Activated CD4-positive, alpha-beta memory T cell treated with anti-CD3 and anti-CD28 coated beads, Interleukin-2, amount 10 ng/mL, durations not matched to agents 7 days and 5 days (primary cell): Measurements from ENCODE around the gene CLTC. TPM values are rescaled to one million over a fixed set of nuclear protein-coding genes. Genes with fewer than 3 reads are reported as not detected.
A peak's percentile ranks its signal among the peaks of the same experiment; 100 is the strongest.

Experiments
- CTCF ChIA-PET: fragments of 350-600 bp; sonication (Branson Sonifier 250); formaldehyde crosslinking; loops from one replicate; lab custom pipeline; 2021; ENCODE audit warnings: antibody characterized with exemption, inconsistent platforms; lab: Charles Lee
- POLR2A ChIA-PET: fragments of 350-600 bp; sonication (Branson Sonifier 250); formaldehyde crosslinking; loops from one replicate; lab custom pipeline; 2021; ENCODE audit warnings: antibody characterized with exemption; lab: Charles Lee
- DNase-seq: peaks from one replicate; pipeline ENCODE4 v3.0.0-alpha.2; 2020
- H3K27ac Mint-ChIP-seq: one replicate; pipeline ENCODE4 v1.8.0; 2021; ENCODE audit warnings: mild to moderate bottlenecking, mixed read lengths
- H3K27me3 Mint-ChIP-seq: one replicate; pipeline ENCODE4 v1.8.0; 2021; ENCODE audit warnings: mixed read lengths
- H3K36me3 Mint-ChIP-seq: one replicate; pipeline ENCODE4 v1.8.0; 2021; ENCODE audit warnings: low read depth, mixed read lengths
- H3K4me1 Mint-ChIP-seq: one replicate; pipeline ENCODE4 v1.8.0; 2021; ENCODE audit warnings: mixed read lengths
- H3K4me3 Mint-ChIP-seq: one replicate; pipeline ENCODE4 v1.8.0; 2021; ENCODE audit warnings: mild to moderate bottlenecking, mixed read lengths
- H3K9me3 Mint-ChIP-seq: one replicate; pipeline ENCODE4 v1.8.0; 2021; ENCODE audit warnings: mixed read lengths
- total RNA-seq, 2 experiments: library from RNA; stranded (reverse); gene quantifications; one replicate each; pipeline ENCODE4 v1.2.3, GENCODE V29; 2021

The CLTC gene
- total RNA-seq, 2 experiments from 2014 or later = 156 to 163 TPM

GRCh38 chr17:59688496-59688895 lies 68.8 kb downstream of the CLTC start:
- H3K27ac Mint-ChIP-seq = no peak overlapping the region
- no peak for DNase-seq
- no peaks in the 10 kb centered on the region for H3K9me3 Mint-ChIP-seq
- ChIA-PET CTCF (interaction anchor here (0.5 to 0.6 kb wide), 2 partner anchors 81 to 245 kb away, joined by 3 to 7 read pairs; no protein-coding TSS in a partner anchor), POLR2A (interaction anchor here (1.5 kb wide), 1 partner anchor 19 kb away, joined by 8 read pairs; the partner anchor contains the start of genes PTRH2 and VMP1)
- H3K4me1 Mint-ChIP-seq = peaks cover 7% of the 10 kb centered on the region
- no peaks in the 10 kb centered on the region for H3K27me3 Mint-ChIP-seq
- peaks cover 79% of the 10 kb centered on the region for H3K36me3 Mint-ChIP-seq
- no peak overlapping the region for H3K4me3 Mint-ChIP-seq

DNA sequence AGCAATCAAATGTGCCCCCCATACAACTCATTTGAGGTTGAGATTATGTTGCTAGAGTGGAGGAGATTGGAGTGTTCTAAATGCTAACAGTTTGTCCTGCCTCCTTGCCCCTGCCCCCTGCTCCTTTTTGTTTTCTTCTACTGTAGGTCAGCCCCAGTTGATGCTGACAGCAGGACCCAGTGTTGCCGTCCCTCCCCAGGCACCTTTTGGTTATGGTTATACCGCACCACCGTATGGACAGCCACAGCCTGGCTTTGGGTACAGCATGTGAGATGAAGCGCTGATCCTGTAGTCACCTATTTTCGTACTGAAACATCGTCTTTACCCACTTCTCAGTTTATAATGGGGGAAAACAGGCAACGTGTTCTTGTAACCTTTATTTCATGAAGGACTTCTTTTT lies 73.9 kb downstream of the CLTC start:
- H3K27me3 Mint-ChIP-seq = no peaks in the 10 kb centered on the region
- no peak overlapping the region for H3K27ac Mint-ChIP-seq
- peaks cover 76% of the 10 kb centered on the region for H3K36me3 Mint-ChIP-seq
- H3K9me3 Mint-ChIP-seq = no peaks in the 10 kb centered on the region
- peaks cover 31% of the 10 kb centered on the region for H3K4me1 Mint-ChIP-seq
- no peak for DNase-seq
- POLR2A ChIA-PET = no interaction called here
- H3K4me3 Mint-ChIP-seq = no peak overlapping the region
- CTCF ChIA-PET = no interaction called here

DNA sequence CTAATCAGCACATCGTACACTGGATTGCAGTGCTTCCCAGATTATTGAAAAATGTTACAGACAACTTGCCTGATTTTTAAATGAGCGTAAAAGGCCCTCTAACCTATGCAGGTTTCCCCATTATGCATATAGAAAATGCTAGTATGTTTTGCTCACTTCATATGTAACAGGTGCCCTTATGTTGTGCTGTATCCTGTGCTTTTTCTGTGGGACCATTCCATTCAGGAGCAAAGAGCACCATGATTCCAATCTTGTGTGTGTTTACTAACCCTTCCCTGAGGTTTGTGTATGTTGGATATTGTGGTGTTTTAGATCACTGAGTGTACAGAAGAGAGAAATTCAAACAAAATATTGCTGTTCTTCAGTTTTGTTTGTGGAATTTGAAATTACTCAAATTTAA lies 74.6 kb downstream of the CLTC start:
- CTCF ChIA-PET = no interaction called here
- H3K4me1 Mint-ChIP-seq = peaks cover 34% of the 10 kb centered on the region
- H3K9me3 Mint-ChIP-seq = no peaks in the 10 kb centered on the region
- POLR2A ChIA-PET = no interaction called here
- peaks cover 79% of the 10 kb centered on the region for H3K36me3 Mint-ChIP-seq
- H3K27me3 Mint-ChIP-seq = no peaks in the 10 kb centered on the region
- no peak for DNase-seq
- no peak overlapping the region for H3K4me3 Mint-ChIP-seq
- no peak overlapping the region for H3K27ac Mint-ChIP-seq

- no peak for DNase-seq
- POLR2A ChIA-PET = no interaction called here
- H3K27me3 Mint-ChIP-seq = no peaks in the 10 kb centered on the region
- no peaks in the 10 kb centered on the region for H3K9me3 Mint-ChIP-seq
- H3K4me3 Mint-ChIP-seq = no peak overlapping the region
- CTCF ChIA-PET = no interaction called here
- H3K4me1 Mint-ChIP-seq = peaks cover 49% of the 10 kb centered on the region
- peaks cover 74% of the 10 kb centered on the region for H3K36me3 Mint-ChIP-seq
- no peak overlapping the region for H3K27ac Mint-ChIP-seq
Measured at GRCh38 chr17:59695945-59696681, 76.4 kb downstream of the CLTC start.

DNA sequence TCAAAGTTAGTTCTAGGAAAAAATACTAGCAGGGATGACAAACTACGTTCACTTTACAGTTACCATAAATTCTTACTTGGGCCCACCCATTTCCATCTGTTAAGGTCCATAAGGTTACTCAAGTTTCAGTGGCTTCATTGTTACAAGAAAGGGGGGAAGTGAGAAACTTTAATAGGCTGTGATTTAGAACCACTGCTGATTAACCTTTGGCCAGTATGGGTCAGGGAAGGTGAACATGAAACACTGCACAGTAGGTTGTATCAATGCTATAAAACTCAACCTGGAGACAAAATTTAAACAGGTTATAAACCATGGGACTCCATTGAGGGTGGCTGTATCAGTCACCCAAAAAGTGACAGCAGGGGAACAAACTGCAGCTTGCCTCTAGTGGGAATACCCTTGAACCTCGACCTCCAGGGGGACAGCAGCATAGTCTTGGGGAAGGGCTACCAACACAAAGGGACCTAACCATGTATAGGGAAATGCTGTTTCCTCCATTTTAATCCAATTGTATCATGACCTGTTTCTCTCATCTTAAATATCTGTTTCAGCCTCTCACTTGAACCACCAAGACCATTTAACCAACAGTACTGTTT lies 77.1 kb downstream of the CLTC start:
- no peaks in the 10 kb centered on the region for H3K9me3 Mint-ChIP-seq
- H3K4me1 Mint-ChIP-seq = peaks cover 50% of the 10 kb centered on the region
- CTCF ChIA-PET = no interaction called here
- POLR2A ChIA-PET = no interaction called here
- no peaks in the 10 kb centered on the region for H3K27me3 Mint-ChIP-seq
- peaks cover 70% of the 10 kb centered on the region for H3K36me3 Mint-ChIP-seq
- H3K27ac Mint-ChIP-seq = no peak overlapping the region
- H3K4me3 Mint-ChIP-seq = no peak overlapping the region
- DNase-seq = no peak

GRCh38 chr17:59698143-59698542 lies 78.4 kb downstream of the CLTC start:
- no peaks in the 10 kb centered on the region for H3K27me3 Mint-ChIP-seq
- ChIA-PET CTCF (no interaction called here), POLR2A (interaction anchor here (1.5 kb wide), 1 partner anchor 9 kb away, joined by 4 read pairs; the partner anchor contains the start of genes PTRH2 and VMP1)
- DNase-seq = no peak
- H3K4me1 Mint-ChIP-seq = peaks cover 59% of the 10 kb centered on the region
- H3K9me3 Mint-ChIP-seq = no peaks in the 10 kb centered on the region
- H3K27ac Mint-ChIP-seq = peak overlapping the region; percentile 4
- H3K4me3 Mint-ChIP-seq = no peak overlapping the region
- H3K36me3 Mint-ChIP-seq = peaks cover 63% of the 10 kb centered on the region

GRCh38 chr17:59699218-59699617 lies 79.5 kb downstream of the CLTC start:
- no peak overlapping the region for H3K4me3 Mint-ChIP-seq
- no peak overlapping the region for H3K27ac Mint-ChIP-seq
- no peak for DNase-seq
- H3K27me3 Mint-ChIP-seq = no peaks in the 10 kb centered on the region
- CTCF ChIA-PET = no interaction called here
- H3K9me3 Mint-ChIP-seq = no peaks in the 10 kb centered on the region
- POLR2A ChIA-PET = interaction anchor here (1.5 kb wide), 1 partner anchor 8 kb away, joined by 4 read pairs; the partner anchor contains the start of genes PTRH2 and VMP1
- H3K36me3 Mint-ChIP-seq = peaks cover 57% of the 10 kb centered on the region
- H3K4me1 Mint-ChIP-seq = peaks cover 63% of the 10 kb centered on the region

DNA sequence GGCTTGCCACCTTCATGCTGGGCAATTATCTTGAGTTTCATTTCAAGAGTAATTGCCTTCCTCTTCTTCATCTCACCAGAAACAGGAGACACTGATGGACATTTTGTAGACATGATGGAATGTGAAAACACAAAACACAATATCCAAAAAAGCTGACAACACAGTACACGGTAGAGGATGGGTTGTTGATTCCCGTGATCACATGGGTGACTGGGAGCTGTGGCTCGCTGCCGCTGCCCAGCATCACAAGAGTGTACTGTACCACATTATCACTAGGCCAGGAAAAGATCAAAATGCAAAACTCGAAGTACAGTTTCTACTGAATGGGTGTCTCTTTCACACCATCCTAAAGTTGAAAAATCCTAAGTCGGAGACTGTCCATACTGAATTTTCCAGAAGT lies 80.1 kb downstream of the CLTC start:
- no peak overlapping the region for H3K27ac Mint-ChIP-seq
- POLR2A ChIA-PET = no interaction called here

DNA sequence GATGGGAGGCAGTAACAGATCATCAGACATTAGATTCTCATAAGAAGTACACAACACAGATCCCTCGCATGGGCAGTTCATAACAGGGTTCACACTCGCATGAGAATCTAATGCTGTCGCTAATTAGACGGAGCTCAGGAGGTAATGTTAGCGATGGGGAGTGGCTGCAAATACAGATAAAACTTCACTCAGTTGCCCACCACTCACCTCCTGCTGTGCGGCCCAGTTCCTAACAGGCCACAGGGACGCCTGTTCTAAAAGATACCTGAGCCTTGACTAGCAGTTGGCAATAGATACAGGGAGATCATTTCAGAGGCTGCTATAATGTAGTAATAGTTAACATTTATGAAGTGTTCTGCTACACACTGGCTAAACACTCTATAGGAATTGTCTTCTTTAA lies 82.6 kb downstream of the CLTC start:
- Mint-ChIP-seq H3K9me3 (no peaks in the 10 kb centered on the region), H3K27ac (no peak overlapping the region), H3K36me3 (peaks cover 56% of the 10 kb centered on the region), H3K27me3 (no peaks in the 10 kb centered on the region), H3K4me3 (no peak overlapping the region), H3K4me1 (peaks cover 71% of the 10 kb centered on the region)
- DNase-seq = no peak
- ChIA-PET POLR2A (interaction anchor here (1.2 to 2.5 kb wide), 3 partner anchors 10 to 83 kb away, joined by 3 to 9 read pairs (median 3); partner anchors contain the start of gene CLTC), CTCF (interaction anchor here (0.7 to 1.2 kb wide), 2 partner anchors 22 to 83 kb away, joined by 4 to 5 read pairs; no protein-coding TSS in a partner anchor)

More for the DNA sequence above, 80.1 kb downstream of the CLTC start:
- no peak overlapping the region for H3K4me3 Mint-ChIP-seq
- CTCF ChIA-PET = no interaction called here
- H3K27me3 Mint-ChIP-seq = no peaks in the 10 kb centered on the region
- H3K4me1 Mint-ChIP-seq = peaks cover 68% of the 10 kb centered on the region
- H3K36me3 Mint-ChIP-seq = peaks cover 55% of the 10 kb centered on the region
- no peak for DNase-seq
- H3K9me3 Mint-ChIP-seq = no peaks in the 10 kb centered on the region

DNA sequence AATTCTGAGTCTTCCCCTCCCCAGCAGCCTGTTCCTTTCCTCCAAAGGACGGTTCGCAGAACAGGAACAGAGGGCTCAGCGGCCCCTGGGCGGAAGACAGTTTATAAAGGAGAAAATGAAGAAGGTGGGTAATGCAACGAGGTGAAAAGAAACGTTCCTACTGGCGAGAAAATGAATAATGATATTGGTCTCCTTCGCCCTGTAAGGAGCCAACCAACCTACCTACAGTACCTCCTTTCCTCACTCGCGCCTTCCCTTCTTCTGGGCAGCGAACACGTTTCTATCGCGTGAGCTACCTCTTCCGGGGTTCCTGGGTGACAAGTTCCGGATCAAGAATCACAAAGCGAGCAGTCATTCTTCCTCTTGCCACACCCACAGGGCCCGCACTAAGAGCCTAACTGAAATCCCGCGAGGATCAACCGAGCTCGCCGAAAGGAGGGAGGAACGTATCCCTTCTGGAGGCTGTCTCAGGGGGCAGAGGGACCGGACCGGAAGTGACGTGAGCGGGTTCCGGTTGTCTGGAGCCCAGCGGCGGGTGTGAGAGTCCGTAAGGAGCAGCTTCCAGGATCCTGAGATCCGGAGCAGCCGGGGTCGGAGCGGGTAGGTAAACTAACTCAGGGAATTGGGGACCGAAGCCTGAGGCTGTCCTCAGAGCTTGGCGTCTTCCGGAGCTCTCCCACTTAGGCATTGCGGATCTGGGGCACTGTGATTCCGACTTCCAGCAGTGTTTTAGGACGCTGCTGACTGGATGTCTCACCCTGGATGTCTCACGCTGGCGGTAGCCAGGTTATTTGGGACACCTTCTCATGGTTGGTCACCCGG lies 87.7 kb downstream of the CLTC start, which contains the start of the genes PTRH2 and VMP1:
TSS of gene PTRH2 (minus strand) at position 282 of the 822 bp plus-strand sequence. CDS start 9,452 bp downstream, outside the sequence.
TSS of gene VMP1 (plus strand) at position 506 of the 822 bp plus-strand sequence. CDS start 23,793 bp downstream, outside the sequence.
- peaks cover 22% of the 10 kb centered on the region for H3K36me3 Mint-ChIP-seq
- peak within 1 kb of the TSS; percentile 91 for H3K27ac Mint-ChIP-seq
- H3K9me3 Mint-ChIP-seq = no peaks in the 10 kb centered on the region
- H3K27me3 Mint-ChIP-seq = no peaks in the 10 kb centered on the region
- peak within 1 kb of the TSS; percentile 98 for H3K4me3 Mint-ChIP-seq
- H3K4me1 Mint-ChIP-seq = peaks cover 49% of the 10 kb centered on the region
- peak; percentile 95 for DNase-seq
- ChIA-PET CTCF (interaction anchor here (0.9 to 2.2 kb wide), 10 partner anchors 32 to 378 kb away, joined by 3 to 7 read pairs (median 4); partner anchors contain the start of gene CLTC), POLR2A (interaction anchor here (0.7 to 3.7 kb wide), 28 partner anchors 9 to 552 kb away, joined by 3 to 50 read pairs (median 6); partner anchors contain the start of genes CLTC, DHX40, HEATR6 and PRR11)

GRCh38 chr17:59707971-59708430 lies 88.3 kb downstream of the CLTC start:
- CTCF ChIA-PET = interaction anchor here (0.9 to 2.2 kb wide), 8 partner anchors 33 to 378 kb away, joined by 3 to 7 read pairs (median 4); partner anchors contain the start of gene CLTC
- peak overlapping the region; percentile 91 for H3K27ac Mint-ChIP-seq

GRCh38 chr17:59711936-59712335 lies 92.2 kb downstream of the CLTC start:
- Mint-ChIP-seq H3K9me3 (no peaks in the 10 kb centered on the region), H3K27ac (no peak overlapping the region), H3K4me3 (no peak overlapping the region), H3K27me3 (no peaks in the 10 kb centered on the region), H3K4me1 (peaks cover 28% of the 10 kb centered on the region), H3K36me3 (peaks cover 11% of the 10 kb centered on the region)
- ChIA-PET CTCF (interaction anchor here (1.0 kb wide), 1 partner anchor 141 kb away, joined by 4 read pairs; no protein-coding TSS in a partner anchor), POLR2A (interaction anchor here (1.6 kb wide), 1 partner anchor 93 kb away, joined by 6 read pairs; the partner anchor contains the start of gene CLTC)
- no peak for DNase-seq

More at GRCh38 chr17:59707971-59708430, 88.3 kb downstream of the CLTC start:
- H3K27me3 Mint-ChIP-seq = no peaks in the 10 kb centered on the region
- POLR2A ChIA-PET = interaction anchor here (0.7 to 3.7 kb wide), 23 partner anchors 9 to 553 kb away, joined by 3 to 50 read pairs (median 6); partner anchors contain the start of genes CLTC, DHX40, HEATR6 and PRR11
- H3K36me3 Mint-ChIP-seq = peaks cover 26% of the 10 kb centered on the region
- H3K4me1 Mint-ChIP-seq = peaks cover 51% of the 10 kb centered on the region
- peak overlapping the region; percentile 98 for H3K4me3 Mint-ChIP-seq
- DNase-seq = no peak
- H3K9me3 Mint-ChIP-seq = no peaks in the 10 kb centered on the region
